Osteocyte (in vitro differentiated cells): ENCODE results near the gene TNS3. TPM values are rescaled to one million over a fixed set of nuclear protein-coding genes. Genes with fewer than 3 reads are reported as not detected.

ENCODE experiments used
- DNase-seq: peaks from one replicate; pipeline ENCODE4 v3.0.0; 2021; ENCODE audit warnings: mixed read lengths; ENCODE audit not compliant: unreplicated experiment; ENCODE audit errors: extremely low spot score
- H3K27ac Mint-ChIP-seq: one replicate; pipeline ENCODE4 v1.8.0; 2021; ENCODE audit warnings: mild to moderate bottlenecking, mixed read lengths; ENCODE audit not compliant: unreplicated experiment
- H3K27me3 Mint-ChIP-seq: one replicate; pipeline ENCODE4 v1.8.0; 2021; ENCODE audit warnings: mixed read lengths; ENCODE audit not compliant: unreplicated experiment
- H3K36me3 Mint-ChIP-seq: one replicate; pipeline ENCODE4 v1.8.0; 2021; ENCODE audit warnings: mixed read lengths; ENCODE audit not compliant: unreplicated experiment
- H3K4me1 Mint-ChIP-seq: one replicate; pipeline ENCODE4 v1.8.0; 2021; ENCODE audit warnings: mixed read lengths; ENCODE audit not compliant: unreplicated experiment
- H3K4me3 Mint-ChIP-seq: one replicate; pipeline ENCODE4 v1.8.0; 2021; ENCODE audit warnings: mild to moderate bottlenecking, moderate library complexity, mixed read lengths; ENCODE audit not compliant: unreplicated experiment
- H3K9me3 Mint-ChIP-seq: one replicate; pipeline ENCODE4 v1.8.0; 2021; ENCODE audit warnings: mixed read lengths; ENCODE audit not compliant: unreplicated experiment
- CTCF ChIP-seq: fragments of 200-600 bp; sonication (generic); IDR thresholded peaks from 2 replicates; pipeline ENCODE4 v1.5.0; 2021; ENCODE audit warnings: antibody characterized with exemption, mild to moderate bottlenecking, moderate library complexity
- total RNA-seq: library from RNA; stranded (reverse); gene quantifications from 2 replicates; pipeline ENCODE4 v1.2.1, GENCODE V29; 2021

Gene TNS3
- total RNA-seq, 1 donor from 2014 or later, result 93.8 TPM

- peak; percentile 28 for TF ChIP-seq CTCF
- H3K36me3 Mint-ChIP-seq, result no peaks in the 10 kb centered on the region
- H3K4me1 Mint-ChIP-seq, result peaks cover 44% of the 10 kb centered on the region
- peak overlapping the region; percentile 58 for H3K27ac Mint-ChIP-seq
- H3K4me3 Mint-ChIP-seq, result no peak overlapping the region
- no peaks in the 10 kb centered on the region for H3K27me3 Mint-ChIP-seq
- peak; percentile 88 for DNase-seq
- H3K9me3 Mint-ChIP-seq, result no peaks in the 10 kb centered on the region
These were observed 106.7 kb downstream of the TNS3 start for GRCh38 chr7:47474937-47475879.

- Mint-ChIP-seq H3K36me3 (no peaks in the 10 kb centered on the region), H3K9me3 (no peaks in the 10 kb centered on the region), H3K27me3 (no peaks in the 10 kb centered on the region), H3K4me3 (no peak overlapping the region), H3K27ac (no peak overlapping the region), H3K4me1 (peaks cover 43% of the 10 kb centered on the region)
- no peak for TF ChIP-seq CTCF
- no peak for DNase-seq
These were observed 107.5 kb downstream of the TNS3 start for GRCh38 chr7:47474211-47474936.

GRCh38 chr7:47473499-47474210 lies 108.3 kb downstream of the TNS3 start:
- Mint-ChIP-seq H3K36me3 (no peaks in the 10 kb centered on the region), H3K4me3 (no peak overlapping the region), H3K27me3 (no peaks in the 10 kb centered on the region), H3K4me1 (peaks cover 41% of the 10 kb centered on the region), H3K27ac (no peak overlapping the region), H3K9me3 (peaks cover under 1% of the 10 kb centered on the region)
- DNase-seq, result no peak
- no peak for TF ChIP-seq CTCF

GRCh38 chr7:47472444-47473157 lies 109.3 kb downstream of the TNS3 start:
- Mint-ChIP-seq H3K27me3 (no peaks in the 10 kb centered on the region), H3K36me3 (no peaks in the 10 kb centered on the region), H3K27ac (peak overlapping the region; percentile 19), H3K4me1 (peaks cover 34% of the 10 kb centered on the region), H3K9me3 (peaks cover 4% of the 10 kb centered on the region), H3K4me3 (no peak overlapping the region)
- TF ChIP-seq CTCF, result no peak
- DNase-seq, result no peak
